Uterus (tissue), 2 donors: ENCODE data around the gene AGBL1.

Experiments
- POLR2A ChIP-seq, 2 donors: fragments of 450-650 bp; IDR thresholded peaks; one replicate each; pipeline ENCODE4 v1.6.1; 2016; ENCODE audit warnings: antibody characterized with exemption in 2 of 2, mild to moderate bottlenecking in 1 of 2, moderate library complexity in 1 of 2
- TF ChIP-seq, protein P1 (sequence below), 4 experiments: fragments of 200-600 bp in 2 of 4; fragments of 450-650 bp in 2 of 4; sonication (generic) in 2 of 4; IDR thresholded peaks; one replicate each; pipeline ENCODE4 v1.5.1; 2016 to 2019; ENCODE audit warnings: antibody characterized with exemption in 4 of 4, mild to moderate bottlenecking in 2 of 4, moderate library complexity in 1 of 4

DNA sequence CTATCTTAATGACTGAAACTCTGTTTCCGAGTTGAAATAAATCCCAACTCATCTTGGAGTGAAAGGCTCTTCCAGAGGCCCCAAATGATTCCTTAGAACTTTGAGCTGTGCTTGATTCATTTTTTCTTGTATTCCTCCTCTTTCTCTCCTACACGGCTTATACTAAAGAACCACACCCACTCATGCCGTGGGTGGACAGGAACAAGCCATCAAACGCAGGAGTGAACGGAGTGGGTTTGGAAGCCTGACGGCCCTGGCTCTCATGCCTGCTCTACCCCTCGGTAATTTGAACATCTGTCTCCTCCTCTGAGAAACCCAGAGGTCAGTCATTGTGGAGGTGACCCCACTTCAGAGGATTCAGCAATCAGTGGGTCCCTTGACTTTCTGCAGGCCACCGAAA is 236.5 kb downstream of the AGBL1 start:
- TF ChIP-seq, protein P1, sequence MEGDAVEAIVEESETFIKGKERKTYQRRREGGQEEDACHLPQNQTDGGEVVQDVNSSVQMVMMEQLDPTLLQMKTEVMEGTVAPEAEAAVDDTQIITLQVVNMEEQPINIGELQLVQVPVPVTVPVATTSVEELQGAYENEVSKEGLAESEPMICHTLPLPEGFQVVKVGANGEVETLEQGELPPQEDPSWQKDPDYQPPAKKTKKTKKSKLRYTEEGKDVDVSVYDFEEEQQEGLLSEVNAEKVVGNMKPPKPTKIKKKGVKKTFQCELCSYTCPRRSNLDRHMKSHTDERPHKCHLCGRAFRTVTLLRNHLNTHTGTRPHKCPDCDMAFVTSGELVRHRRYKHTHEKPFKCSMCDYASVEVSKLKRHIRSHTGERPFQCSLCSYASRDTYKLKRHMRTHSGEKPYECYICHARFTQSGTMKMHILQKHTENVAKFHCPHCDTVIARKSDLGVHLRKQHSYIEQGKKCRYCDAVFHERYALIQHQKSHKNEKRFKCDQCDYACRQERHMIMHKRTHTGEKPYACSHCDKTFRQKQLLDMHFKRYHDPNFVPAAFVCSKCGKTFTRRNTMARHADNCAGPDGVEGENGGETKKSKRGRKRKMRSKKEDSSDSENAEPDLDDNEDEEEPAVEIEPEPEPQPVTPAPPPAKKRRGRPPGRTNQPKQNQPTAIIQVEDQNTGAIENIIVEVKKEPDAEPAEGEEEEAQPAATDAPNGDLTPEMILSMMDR (IDR thresholded peaks at IDR 0.05) = no peak
- no peak for TF ChIP-seq POLR2A (IDR thresholded peaks at IDR 0.05)
